Urothelium cell line (cell line): ENCODE data around the gene MGAT2.
"Not testable (repeated sequence)": the region's sequence is repeated elsewhere in the genome, so short reads cannot be mapped to it uniquely, and the experiment has no call there.

Experiments used
- DNase-seq: peaks from one replicate; pipeline ENCODE4 v3.0.0; 2011; ENCODE audit warnings: low spot score, mixed read lengths
- FAIRE-seq: peaks from 2 replicates; lab custom pipeline; 2011; peaks lifted over from hg19 to GRCh38; lab: Jason Lieb, UNC

The MGAT2 gene

GRCh38 chr14:49620182-49621113 is at the start of gene MGAT2, which contains the start of gene RPL36AL:
MGAT2 (plus strand) TSS chr14:49620799; CDS start chr14:49621269, 470 bp downstream.
RPL36AL (minus strand) TSS chr14:49620626; CDS start chr14:49619104, 1,522 bp downstream.
- DNase-seq (peak; percentile 100), FAIRE-seq (peak; percentile 96)

- FAIRE-seq (no peak), DNase-seq (no peak)
Measured at GRCh38 chr14:49574038-49574437, 46.6 kb upstream of the MGAT2 start.

- FAIRE-seq (no peak), DNase-seq (no peak)
Measured at GRCh38 chr14:49578141-49578540, 42.5 kb upstream of the MGAT2 start.

- no peak for DNase-seq
- no peak for FAIRE-seq
Measured at GRCh38 chr14:49579841-49580240, 40.8 kb upstream of the MGAT2 start.

GRCh38 chr14:49581209-49582112 is 39.1 kb upstream of the MGAT2 start:
- FAIRE-seq (no peak), DNase-seq (no peak)

- DNase-seq (no peak), FAIRE-seq (no peak)
Measured at GRCh38 chr14:49582113-49582977, 38.3 kb upstream of the MGAT2 start.

GRCh38 chr14:49583629-49584028 is 37.0 kb upstream of the MGAT2 start:
- no peak for FAIRE-seq
- DNase-seq = no peak

- no peak for DNase-seq
- no peak for FAIRE-seq
Measured at GRCh38 chr14:49584058-49584457, 36.5 kb upstream of the MGAT2 start.

GRCh38 chr14:49584981-49585640 is 35.5 kb upstream of the MGAT2 start:
- FAIRE-seq, DNase-seq: not testable (repeated sequence)

- DNase-seq (peak; percentile 100), FAIRE-seq (peak; percentile 96)
Measured at GRCh38 chr14:49585803-49586672, 34.6 kb upstream of the MGAT2 start, which contains the start of gene RPS29. RPS29 (minus strand) TSS chr14:49586380; CDS start chr14:49586346, 34 bp downstream.

- DNase-seq = peak; percentile 70
Measured at GRCh38 chr14:49586673-49587460, 33.7 kb upstream of the MGAT2 start.

GRCh38 chr14:49589387-49589786 is 31.2 kb upstream of the MGAT2 start:
- no peak for FAIRE-seq
- DNase-seq = no peak

More at GRCh38 chr14:49586673-49587460, 33.7 kb upstream of the MGAT2 start:
- FAIRE-seq = no peak

- FAIRE-seq (no peak), DNase-seq (no peak)
Measured at GRCh38 chr14:49593016-49593415, 27.6 kb upstream of the MGAT2 start.

GRCh38 chr14:49594347-49595091 is 26.1 kb upstream of the MGAT2 start:
- DNase-seq (no peak), FAIRE-seq (no peak)

- DNase-seq (no peak), FAIRE-seq (no peak)
Measured at GRCh38 chr14:49598189-49598484, 22.5 kb upstream of the MGAT2 start.

GRCh38 chr14:49598485-49599300 is 21.9 kb upstream of the MGAT2 start, which contains the start of gene LRR1:
LRR1 (plus strand) TSS chr14:49598940; CDS start chr14:49599021, 81 bp downstream.
- DNase-seq (peak; percentile 93), FAIRE-seq (peak; percentile 87)
